ENCODE data around the gene C4orf50. TPM values are rescaled to one million over a fixed set of nuclear protein-coding genes. Genes with fewer than 3 reads are reported as not detected.

The C4orf50 gene
- total RNA-seq, result under 1 TPM in 3 of 4 donors, not detected in 1; 0.04 to 0.19 (median 0.04) TPM

DNA sequence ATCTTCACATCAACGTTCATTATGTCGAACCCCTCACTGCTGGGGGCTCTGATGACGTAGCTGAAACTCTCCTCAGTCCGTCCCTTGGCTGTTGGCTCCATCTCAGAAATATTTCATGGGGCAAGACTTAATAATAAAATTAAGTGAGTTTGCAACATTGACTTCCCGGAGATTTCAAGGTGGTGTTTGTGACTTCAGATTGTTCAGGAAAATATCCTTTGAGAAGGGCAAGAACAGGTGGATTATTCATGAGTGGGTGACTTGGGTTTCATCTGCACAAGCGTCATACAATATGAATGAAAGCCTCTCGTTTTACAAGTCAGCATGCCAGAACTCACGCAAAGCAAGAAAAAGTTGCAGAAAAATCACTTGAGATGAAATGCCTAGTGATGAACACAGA, at the start of gene C4orf50:
C4orf50 (minus strand) TSS at position 101 of the 400 bp plus-strand sequence.
- Histone ChIP-seq H3K4me1 (no peaks in the 10 kb centered on the region), H3K4me3 (no peak within 1 kb of the TSS), H3K27ac (no peak within 1 kb of the TSS), H3K27me3 (peaks cover 0 to 55% (median 0%) of the 10 kb centered on the region in 4 donors), H3K36me3 (no peaks in the 10 kb centered on the region), H3K9me3 (no peaks in the 10 kb centered on the region)
- no peak for TF ChIP-seq POLR2A (IDR thresholded peaks at IDR 0.05)
- TF ChIP-seq, protein P1, sequence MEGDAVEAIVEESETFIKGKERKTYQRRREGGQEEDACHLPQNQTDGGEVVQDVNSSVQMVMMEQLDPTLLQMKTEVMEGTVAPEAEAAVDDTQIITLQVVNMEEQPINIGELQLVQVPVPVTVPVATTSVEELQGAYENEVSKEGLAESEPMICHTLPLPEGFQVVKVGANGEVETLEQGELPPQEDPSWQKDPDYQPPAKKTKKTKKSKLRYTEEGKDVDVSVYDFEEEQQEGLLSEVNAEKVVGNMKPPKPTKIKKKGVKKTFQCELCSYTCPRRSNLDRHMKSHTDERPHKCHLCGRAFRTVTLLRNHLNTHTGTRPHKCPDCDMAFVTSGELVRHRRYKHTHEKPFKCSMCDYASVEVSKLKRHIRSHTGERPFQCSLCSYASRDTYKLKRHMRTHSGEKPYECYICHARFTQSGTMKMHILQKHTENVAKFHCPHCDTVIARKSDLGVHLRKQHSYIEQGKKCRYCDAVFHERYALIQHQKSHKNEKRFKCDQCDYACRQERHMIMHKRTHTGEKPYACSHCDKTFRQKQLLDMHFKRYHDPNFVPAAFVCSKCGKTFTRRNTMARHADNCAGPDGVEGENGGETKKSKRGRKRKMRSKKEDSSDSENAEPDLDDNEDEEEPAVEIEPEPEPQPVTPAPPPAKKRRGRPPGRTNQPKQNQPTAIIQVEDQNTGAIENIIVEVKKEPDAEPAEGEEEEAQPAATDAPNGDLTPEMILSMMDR (IDR thresholded peaks at IDR 0.05), result no peak
- WGBS, 2 donors, result 67 to 68% methylated on average over 8 of the region's 8 CpGs
- DNase-seq, result no peak
- intact Hi-C loops (cut with DNase I), result no loop called here

DNA sequence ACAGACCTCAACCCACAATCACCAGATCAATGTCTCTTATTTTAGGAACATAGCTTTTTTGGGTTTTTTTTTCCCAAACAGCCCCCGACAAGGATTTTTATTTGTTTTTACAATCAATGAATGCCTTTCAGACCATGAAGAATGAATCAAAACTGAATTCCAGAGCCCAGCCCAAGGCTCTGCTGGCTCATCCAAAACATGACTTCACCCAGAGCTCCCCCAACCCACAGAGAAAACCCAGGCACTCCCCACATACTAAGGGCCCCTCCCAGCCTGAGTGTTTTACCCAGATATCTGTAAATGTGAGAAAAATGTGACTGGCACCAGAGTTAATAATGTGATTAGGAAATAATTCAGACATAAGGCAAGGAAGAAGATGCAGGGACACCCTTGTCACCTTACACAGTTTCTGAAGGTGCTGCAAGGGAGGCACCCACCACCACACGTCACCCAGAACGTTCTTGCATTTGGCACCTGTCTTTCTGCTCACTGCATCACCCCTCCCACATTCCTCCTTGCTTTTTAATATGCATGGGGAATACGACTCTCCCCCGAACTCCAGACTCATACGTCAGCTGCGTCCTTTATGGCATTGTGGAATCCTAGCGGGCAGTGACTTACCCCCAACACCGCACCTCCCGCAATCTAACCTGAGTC, 47.8 kb upstream of the C4orf50 start:
- TF ChIP-seq, protein P1 (IDR thresholded peaks at IDR 0.05), result no peak
- TF ChIP-seq POLR2A (IDR thresholded peaks at IDR 0.05), result no peak
- intact Hi-C loops (cut with DNase I), result no loop called here
- no peak for DNase-seq

DNA sequence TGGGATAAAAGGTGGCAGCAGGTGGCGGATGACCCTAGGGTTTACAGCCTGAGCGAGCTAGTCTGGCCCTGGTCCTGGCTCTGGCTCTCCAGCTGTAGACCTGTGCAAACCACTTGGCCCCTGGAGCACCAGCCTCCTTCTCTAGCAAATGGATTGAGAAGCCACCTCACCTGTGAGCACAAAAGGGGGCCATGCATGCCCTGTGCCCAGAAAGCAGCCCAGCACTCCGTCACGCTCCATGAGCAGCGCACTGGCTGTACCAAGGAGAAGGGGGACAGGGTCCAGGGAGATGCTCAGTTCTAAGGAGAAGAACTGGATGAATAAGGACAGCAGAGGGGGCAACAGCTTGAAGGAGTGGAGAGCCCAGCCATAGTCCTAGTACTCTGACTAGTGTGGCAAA, 46.9 kb upstream of the C4orf50 start:
- Histone ChIP-seq H3K4me3 (no peak overlapping the region), H3K9me3 (peaks cover 0 to 22% (median 3%) of the 10 kb centered on the region in 3 donors), H3K36me3 (no peaks in the 10 kb centered on the region), H3K27ac (no peak overlapping the region), H3K4me1 (no peaks in the 10 kb centered on the region), H3K27me3 (peaks cover 0 to 7% (median 0%) of the 10 kb centered on the region in 4 donors)
- intact Hi-C loops (cut with DNase I), result no loop called here
- DNase-seq, result no peak
- WGBS, 2 donors, result 88 to 100% methylated on average over 1 to 2 of the region's 5 CpGs
- TF ChIP-seq, protein P1 (IDR thresholded peaks at IDR 0.05), result no peak
- TF ChIP-seq POLR2A (IDR thresholded peaks at IDR 0.05), result no peak

More for the DNA sequence above, 47.8 kb upstream of the C4orf50 start:
- Histone ChIP-seq H3K4me3 (no peak overlapping the region), H3K27ac (no peak overlapping the region), H3K9me3 (peaks cover 0 to 13% (median 0%) of the 10 kb centered on the region in 3 donors), H3K27me3 (peaks cover 0 to 12% (median 0%) of the 10 kb centered on the region in 4 donors), H3K4me1 (no peaks in the 10 kb centered on the region), H3K36me3 (no peaks in the 10 kb centered on the region)
- WGBS, 2 donors, result 72 to 75% methylated on average over 10 of the region's 10 CpGs

DNA sequence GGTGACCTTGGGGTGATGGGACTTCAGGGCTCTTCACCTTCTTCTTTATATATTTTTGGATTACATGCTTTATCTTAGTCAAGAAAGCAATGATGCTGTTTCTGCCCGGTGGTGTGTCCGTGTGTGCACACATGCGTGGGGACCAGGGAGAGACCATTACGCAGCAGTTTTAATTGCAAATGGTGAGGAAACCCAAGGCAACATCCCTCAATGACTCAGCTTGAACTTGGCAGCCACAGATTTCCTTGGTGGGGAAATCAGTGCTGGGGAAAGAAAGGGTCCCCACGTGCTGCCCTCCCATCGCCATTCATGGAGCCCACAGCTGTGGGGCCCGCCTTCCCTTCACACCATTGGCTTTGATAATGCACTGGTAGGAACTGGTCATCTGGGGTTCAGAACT, 46.2 kb upstream of the C4orf50 start:
- intact Hi-C loops (cut with DNase I), result no loop called here

DNA sequence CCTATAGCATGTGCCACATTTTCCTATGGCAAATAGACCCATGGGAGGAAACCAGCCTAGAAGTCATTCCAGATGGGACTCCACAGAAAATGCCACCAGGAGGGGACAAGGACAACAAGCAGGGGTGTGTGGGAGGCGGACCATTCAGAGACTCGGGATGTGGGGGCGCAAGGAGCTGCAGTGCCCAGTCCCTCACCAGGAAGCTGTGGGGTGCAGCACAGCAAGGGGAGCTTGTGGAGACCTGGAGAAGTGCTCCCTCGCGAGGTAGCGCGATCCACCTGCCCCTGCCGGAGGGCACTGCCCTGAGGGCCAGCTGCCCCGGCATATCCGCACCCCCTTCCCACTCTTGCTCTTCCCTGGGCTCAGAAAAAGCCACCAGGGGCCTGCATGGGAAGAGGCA, 45.5 kb upstream of the C4orf50 start:
- WGBS, 2 donors, result 78 to 89% methylated on average over 3 of the region's 10 CpGs
- TF ChIP-seq POLR2A (IDR thresholded peaks at IDR 0.05), result no peak
- TF ChIP-seq, protein P1 (IDR thresholded peaks at IDR 0.05), result no peak
- intact Hi-C loops (cut with DNase I), result no loop called here

More for the DNA sequence above, 46.2 kb upstream of the C4orf50 start:
- no peak overlapping the region for H3K27ac ChIP-seq
- TF ChIP-seq POLR2A (IDR thresholded peaks at IDR 0.05), result no peak
- TF ChIP-seq, protein P1 (IDR thresholded peaks at IDR 0.05), result no peak
- 82 to 93% methylated on average over 4 to 6 of the region's 7 CpGs for WGBS, 2 donors
- no peaks in the 10 kb centered on the region for H3K4me1 ChIP-seq
- no peak for DNase-seq
- H3K27me3 ChIP-seq, result peaks cover 0 to 3% (median 0%) of the 10 kb centered on the region in 4 donors
- H3K9me3 ChIP-seq, result peaks cover 0 to 30% (median 11%) of the 10 kb centered on the region in 3 donors
- H3K4me3 ChIP-seq, result no peak overlapping the region
- H3K36me3 ChIP-seq, result no peaks in the 10 kb centered on the region

More for the DNA sequence above, 45.5 kb upstream of the C4orf50 start:
- DNase-seq, result no peak
- Histone ChIP-seq H3K36me3 (no peaks in the 10 kb centered on the region), H3K9me3 (peaks cover 4 to 37% (median 18%) of the 10 kb centered on the region in 3 donors), H3K27me3 (no peaks in the 10 kb centered on the region), H3K4me3 (no peak overlapping the region), H3K27ac (no peak overlapping the region), H3K4me1 (no peaks in the 10 kb centered on the region)
